Fibroblast of pulmonary artery (primary cell): ENCODE data around the gene LPCAT2.

Source experiments
- DNase-seq: peaks from one replicate; pipeline ENCODE4 v3.0.0-alpha.2; 2010; ENCODE audit warnings: low read depth
- H3K4me3 ChIP-seq: replicated peaks from 2 replicates; pipeline ENCODE4 v1.5.1; 2011; ENCODE audit warnings: low read depth, mild to moderate bottlenecking, control low read depth, low read length, moderate library complexity
- TF ChIP-seq, protein P1 (sequence below): IDR thresholded peaks from 2 replicates; pipeline ENCODE4 v1.5.1; 2011; ENCODE audit warnings: mild to moderate bottlenecking, control low read depth, low read length, inconsistent platforms; ENCODE audit errors: missing control alignments

Gene LPCAT2

DNA sequence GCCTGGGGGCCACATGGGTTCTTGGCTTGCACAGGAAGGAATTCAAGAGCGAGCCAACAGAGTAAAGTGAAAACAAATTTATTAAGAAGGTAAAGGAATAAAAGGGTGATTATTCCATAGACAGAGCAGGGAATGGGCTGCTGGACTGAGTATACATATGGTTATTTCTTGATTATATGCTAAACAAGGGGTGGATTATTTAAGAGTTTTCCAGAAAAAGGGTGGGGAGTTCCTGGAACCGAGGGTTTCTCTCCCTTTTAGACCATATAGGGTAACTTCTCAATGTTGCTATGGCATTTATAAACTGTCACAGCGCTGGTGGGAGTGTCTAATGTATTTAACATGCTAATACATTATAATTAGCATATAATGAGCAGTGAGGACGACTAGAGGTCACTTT, 27.8 kb upstream of the LPCAT2 start:
- peak overlapping the region; percentile 94 for H3K4me3 ChIP-seq
- TF ChIP-seq, protein P1, sequence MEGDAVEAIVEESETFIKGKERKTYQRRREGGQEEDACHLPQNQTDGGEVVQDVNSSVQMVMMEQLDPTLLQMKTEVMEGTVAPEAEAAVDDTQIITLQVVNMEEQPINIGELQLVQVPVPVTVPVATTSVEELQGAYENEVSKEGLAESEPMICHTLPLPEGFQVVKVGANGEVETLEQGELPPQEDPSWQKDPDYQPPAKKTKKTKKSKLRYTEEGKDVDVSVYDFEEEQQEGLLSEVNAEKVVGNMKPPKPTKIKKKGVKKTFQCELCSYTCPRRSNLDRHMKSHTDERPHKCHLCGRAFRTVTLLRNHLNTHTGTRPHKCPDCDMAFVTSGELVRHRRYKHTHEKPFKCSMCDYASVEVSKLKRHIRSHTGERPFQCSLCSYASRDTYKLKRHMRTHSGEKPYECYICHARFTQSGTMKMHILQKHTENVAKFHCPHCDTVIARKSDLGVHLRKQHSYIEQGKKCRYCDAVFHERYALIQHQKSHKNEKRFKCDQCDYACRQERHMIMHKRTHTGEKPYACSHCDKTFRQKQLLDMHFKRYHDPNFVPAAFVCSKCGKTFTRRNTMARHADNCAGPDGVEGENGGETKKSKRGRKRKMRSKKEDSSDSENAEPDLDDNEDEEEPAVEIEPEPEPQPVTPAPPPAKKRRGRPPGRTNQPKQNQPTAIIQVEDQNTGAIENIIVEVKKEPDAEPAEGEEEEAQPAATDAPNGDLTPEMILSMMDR: no peak

DNA sequence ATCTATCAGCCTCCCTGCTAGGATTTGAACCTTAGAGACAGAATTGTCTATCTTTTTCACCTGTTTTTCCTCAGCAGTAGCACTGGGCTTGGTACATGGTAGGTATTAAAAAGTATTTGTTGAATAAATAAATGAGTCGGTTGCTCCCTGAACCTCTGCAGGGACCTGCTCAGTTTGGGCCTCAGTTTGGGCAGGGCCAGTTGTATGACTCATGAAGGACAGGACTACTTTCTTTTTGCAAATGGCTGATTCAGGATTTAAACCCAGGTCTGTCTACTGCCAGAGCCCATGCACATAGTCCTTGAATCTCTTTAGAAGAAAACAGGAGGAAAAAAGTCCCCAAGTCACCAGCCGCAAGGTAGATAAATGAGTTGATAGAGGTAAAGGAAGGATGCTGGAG, 26.8 kb upstream of the LPCAT2 start:
- TF ChIP-seq, protein P1: no peak
- H3K4me3 ChIP-seq: no peak overlapping the region
- DNase-seq: no peak

More for the DNA sequence above, 27.8 kb upstream of the LPCAT2 start:
- DNase-seq: no peak

DNA sequence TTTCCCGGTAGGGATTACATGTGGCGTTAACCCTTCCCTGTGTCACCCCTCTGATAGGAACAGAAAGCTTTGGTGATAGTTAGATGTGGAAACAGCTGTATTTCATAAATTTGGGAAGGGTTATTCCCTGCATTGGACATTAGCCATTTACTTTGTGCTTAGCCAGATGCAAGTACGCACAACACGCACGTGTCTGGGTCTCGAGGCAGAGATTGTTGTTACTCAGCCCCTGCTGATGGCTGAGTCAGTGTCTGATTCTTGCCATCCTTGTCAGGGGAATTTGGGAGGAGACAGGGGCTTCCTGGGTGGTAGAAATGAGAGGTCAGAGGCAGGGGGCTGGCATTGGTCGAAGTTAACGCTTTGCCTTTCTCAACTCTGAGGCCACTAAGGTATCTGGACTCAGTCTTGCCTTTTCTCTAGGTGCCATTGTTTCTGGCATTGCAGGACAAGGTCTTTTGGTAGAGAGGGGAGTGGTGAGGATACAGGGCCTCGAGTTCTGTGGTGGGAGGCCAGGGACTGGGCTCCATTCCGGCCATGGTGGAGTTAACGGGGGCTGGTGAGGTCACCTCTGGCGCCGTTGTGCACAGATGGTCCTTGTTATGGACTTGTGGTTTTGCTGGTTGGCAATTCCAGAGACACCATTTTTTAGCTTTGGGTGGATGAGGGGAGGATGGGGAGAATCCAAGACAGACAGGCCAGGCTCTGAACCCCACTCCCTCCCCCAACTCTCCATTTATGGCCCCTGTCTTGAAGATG, 21.6 kb upstream of the LPCAT2 start:
- no peak overlapping the region for H3K4me3 ChIP-seq
- peak; percentile 87 for DNase-seq
- TF ChIP-seq, protein P1: no peak

DNA sequence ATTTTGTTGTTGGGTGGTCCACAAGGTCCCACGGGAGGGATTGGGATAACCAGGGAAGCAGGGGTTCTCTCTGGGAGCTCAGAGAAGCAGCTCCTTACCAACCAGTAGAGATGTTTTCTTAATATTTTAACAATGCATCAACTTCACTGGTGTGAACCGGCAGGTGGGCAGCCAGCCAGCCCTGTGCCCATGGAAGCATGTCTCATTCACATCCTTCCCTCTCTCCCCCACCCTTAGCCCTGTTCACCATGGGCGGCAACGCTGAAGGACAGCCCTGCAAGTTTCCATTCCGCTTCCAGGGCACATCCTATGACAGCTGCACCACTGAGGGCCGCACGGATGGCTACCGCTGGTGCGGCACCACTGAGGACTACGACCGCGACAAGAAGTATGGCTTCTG, 20.6 kb upstream of the LPCAT2 start:
- DNase-seq: no peak
- TF ChIP-seq, protein P1: no peak
- H3K4me3 ChIP-seq: no peak overlapping the region

DNA sequence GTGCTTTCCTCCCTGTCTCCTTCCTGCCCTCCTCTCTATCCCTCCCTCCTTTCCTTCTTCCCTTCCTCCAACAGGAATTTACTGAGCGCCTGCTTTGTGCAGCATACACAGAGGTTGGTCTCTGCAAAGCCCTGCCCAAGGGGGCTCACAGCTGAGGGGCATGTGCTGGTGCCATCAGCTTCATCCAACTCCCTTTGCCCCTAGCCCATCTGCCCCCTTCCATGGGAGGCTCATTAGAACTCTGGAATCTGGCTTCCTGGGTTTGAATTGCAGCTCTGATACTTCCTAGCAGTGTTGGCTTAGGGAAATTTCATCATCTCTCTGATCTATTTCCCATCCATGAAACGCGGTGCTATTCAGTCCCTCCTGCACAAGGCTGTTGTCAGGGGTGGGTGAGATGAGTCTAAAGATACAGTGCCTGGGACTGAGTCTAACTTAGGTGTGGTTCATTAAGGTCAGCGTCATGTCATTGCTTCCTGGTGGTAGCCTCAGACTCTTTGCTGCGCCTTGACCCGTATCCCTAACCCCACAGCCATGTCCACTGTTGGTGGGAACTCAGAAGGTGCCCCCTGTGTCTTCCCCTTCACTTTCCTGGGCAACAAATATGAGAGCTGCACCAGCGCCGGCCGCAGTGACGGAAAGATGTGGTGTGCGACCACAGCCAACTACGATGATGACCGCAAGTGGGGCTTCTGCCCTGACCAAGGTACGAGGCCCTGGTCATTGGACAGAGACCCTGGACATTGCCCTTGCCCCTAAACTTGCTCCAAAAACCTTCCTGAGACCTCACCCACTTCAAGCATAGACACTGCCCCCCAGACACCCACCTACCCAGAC, 19.5 kb upstream of the LPCAT2 start:
- H3K4me3 ChIP-seq: no peak overlapping the region
- TF ChIP-seq, protein P1: no peak
- no peak for DNase-seq

DNA sequence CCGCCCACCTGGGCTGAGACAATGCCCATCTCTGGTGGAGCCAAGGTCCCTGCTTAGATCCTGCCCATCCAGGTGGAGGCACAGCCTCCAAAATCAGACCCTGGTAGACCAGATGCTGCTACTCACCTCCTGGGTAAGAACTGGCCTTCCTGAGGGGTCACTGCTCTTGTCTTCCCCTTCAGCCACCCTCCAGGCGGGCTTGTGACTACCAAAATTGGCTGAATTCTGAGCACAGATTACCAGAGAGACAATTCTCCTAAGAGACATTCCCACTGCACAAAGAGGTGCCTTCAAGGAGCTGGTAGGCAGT, 19.0 kb upstream of the LPCAT2 start:
- TF ChIP-seq, protein P1: no peak
- no peak overlapping the region for H3K4me3 ChIP-seq
- no peak for DNase-seq

DNA sequence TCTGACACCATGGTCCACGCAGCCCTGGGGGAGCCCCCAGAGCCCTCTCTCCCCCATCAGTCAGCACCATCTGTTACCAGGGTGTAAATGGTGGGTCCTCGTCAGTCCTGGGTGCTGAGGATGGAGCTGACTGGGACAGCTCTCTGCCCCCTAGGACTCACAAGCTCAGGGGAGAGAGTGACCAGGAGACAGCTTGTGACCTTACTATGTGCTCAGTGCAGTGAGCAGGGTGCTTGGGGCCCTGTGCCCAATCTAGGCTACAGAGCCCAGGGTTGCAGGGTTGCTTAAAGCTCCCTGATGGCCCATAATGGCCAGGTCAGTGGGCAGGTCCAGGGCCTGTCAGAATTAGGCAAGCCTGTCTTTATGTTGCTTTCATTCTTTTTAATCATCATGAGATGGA, 18.6 kb upstream of the LPCAT2 start:
- H3K4me3 ChIP-seq: no peak overlapping the region
- TF ChIP-seq, protein P1: no peak
- no peak for DNase-seq
